ENCODE measurements around the gene PTGDR. TPM values are rescaled to one million over a fixed set of nuclear protein-coding genes. Genes with fewer than 3 reads are reported as not detected.

PTGDR gene
- total RNA-seq, 1 donor from 2014 or later: not detected

- no peak overlapping the region for H3K4me3 ChIP-seq (ENCODE audit: low read depth, low read length)
- DNase-seq (ENCODE audit: low read depth): no peak
- TF ChIP-seq CTCF (conservative IDR thresholded peaks at IDR 0.05; ENCODE audit: low read depth, low read length): no peak
Observed at GRCh38 chr14:52325630-52326029, 58.1 kb downstream of the PTGDR start.

Other genes with a start within 250 kb of the PTGDR start
- gene NID2, start 198.6 kb upstream of the PTGDR start, total RNA-seq: 12.5 and 13.5 TPM in 2 replicates
- 2.2 TPM in 2 replicates for gene PTGER2, start 46.6 kb downstream of the PTGDR start, total RNA-seq

Measured in epithelial cell of proximal tubule (primary cell).